NCI-H345 treated with DMSO at 0.1 percent for 48 hours (cell line): ENCODE data around the gene ADGRB3.

Experiments
- DNase-seq: peaks from one replicate; lab custom pipeline; 2025; ENCODE audit not compliant: unreplicated experiment; lab: John Stamatoyannopoulos, UW

The ADGRB3 gene

GRCh38 chr6:68634726-68635411 is at the start of gene ADGRB3:
Gene ADGRB3, plus strand, starts transcription at chr6:68635282. Its CDS starts 3,394 bp downstream, at chr6:68638676.
- peak; percentile 86 for DNase-seq

GRCh38 chr6:68593558-68593957 is 41.5 kb upstream of the ADGRB3 start:
- DNase-seq: no peak

- DNase-seq: no peak
Observed at GRCh38 chr6:68597642-68598041, 37.4 kb upstream of the ADGRB3 start.

- DNase-seq: no peak
Observed at GRCh38 chr6:68615938-68616337, 19.1 kb upstream of the ADGRB3 start.

- no peak for DNase-seq
Observed at GRCh38 chr6:68625998-68626397, 9.1 kb upstream of the ADGRB3 start.

- DNase-seq: no peak
Observed at GRCh38 chr6:68628161-68628560, 6.9 kb upstream of the ADGRB3 start.

GRCh38 chr6:68632734-68633133 is 2.3 kb upstream of the ADGRB3 start:
- DNase-seq: no peak

- DNase-seq: no peak
Observed at GRCh38 chr6:68633281-68633971, 1.7 kb upstream of the ADGRB3 start.

- DNase-seq: no peak
Observed at GRCh38 chr6:68633972-68634725, 933 bp upstream of the ADGRB3 start.

- no peak for DNase-seq
Observed at GRCh38 chr6:68635412-68635705, 277 bp downstream of the ADGRB3 start.

- DNase-seq: peak; percentile 45
Observed at GRCh38 chr6:68635706-68636513, 828 bp downstream of the ADGRB3 start.

GRCh38 chr6:68636666-68637065 is 1.6 kb downstream of the ADGRB3 start:
- no peak for DNase-seq

GRCh38 chr6:68637071-68637470 is 2.0 kb downstream of the ADGRB3 start:
- DNase-seq: no peak

GRCh38 chr6:68637782-68638181 is 2.7 kb downstream of the ADGRB3 start:
- no peak for DNase-seq

GRCh38 chr6:68638230-68638900 is 3.3 kb downstream of the ADGRB3 start:
- peak; percentile 13 for DNase-seq

GRCh38 chr6:68639211-68639610 is 4.1 kb downstream of the ADGRB3 start:
- no peak for DNase-seq

GRCh38 chr6:68639826-68640490 is 4.9 kb downstream of the ADGRB3 start:
- no peak for DNase-seq

- no peak for DNase-seq
Observed at GRCh38 chr6:68640491-68640835, 5.4 kb downstream of the ADGRB3 start.

- DNase-seq: no peak
Observed at GRCh38 chr6:68641172-68641571, 6.1 kb downstream of the ADGRB3 start.

GRCh38 chr6:68642081-68642480 is 7.0 kb downstream of the ADGRB3 start:
- DNase-seq: no peak
